HEK293T (cell line): Measurements from ENCODE around the gene GREB1L.

ENCODE experiments used
- CTCF ChIA-PET: fragments of 350-600 bp; formaldehyde crosslinking; extraction: SDS; loops from one replicate; lab custom pipeline; 2021; ENCODE audit warnings: antibody characterized with exemption, inconsistent platforms; lab: Yijun Ruan, JAX
- POLR2A ChIA-PET: fragments of 350-600 bp; formaldehyde crosslinking; extraction: SDS; loops from one replicate; lab custom pipeline; 2020; ENCODE audit warnings: antibody characterized with exemption, inconsistent platforms; lab: Yijun Ruan, JAX
- DNase-seq: peaks from one replicate; pipeline ENCODE4 v3.0.0; 2012; ENCODE audit warnings: mixed read lengths; ENCODE audit errors: extremely low spot score
- ARNT ChIP-seq: fragments of 450-650 bp; IDR thresholded peaks from 2 replicates; pipeline ENCODE4 v1.6.1; 2017; ENCODE audit warnings: mild to moderate bottlenecking
- BHLHE40 ChIP-seq: fragments of 450-650 bp; IDR thresholded peaks from 2 replicates; pipeline ENCODE4 v1.6.1; 2016; ENCODE audit warnings: mild to moderate bottlenecking, moderate library complexity, borderline replicate concordance
- CTBP1 ChIP-seq: fragments of 450-650 bp; IDR thresholded peaks from 2 replicates; pipeline ENCODE4 v1.6.1; 2016; ENCODE audit warnings: borderline replicate concordance
- ELF4 ChIP-seq: fragments of 450-650 bp; IDR thresholded peaks from 2 replicates; pipeline ENCODE4 v1.6.1; 2017; ENCODE audit warnings: antibody characterized with exemption
- FOXA1 ChIP-seq: fragments of 450-650 bp; IDR thresholded peaks from 2 replicates; pipeline ENCODE4 v1.6.1; 2016; ENCODE audit warnings: mild to moderate bottlenecking
- FOXK2 ChIP-seq: fragments of 450-650 bp; IDR thresholded peaks from 2 replicates; pipeline ENCODE4 v1.6.1; 2016; ENCODE audit warnings: mild to moderate bottlenecking
- FOXM1 ChIP-seq: fragments of 450-650 bp; IDR thresholded peaks from 2 replicates; pipeline ENCODE4 v1.6.1; 2017; ENCODE audit warnings: mild to moderate bottlenecking, borderline replicate concordance
- HDGF ChIP-seq: fragments of 450-650 bp; IDR thresholded peaks from 2 replicates; pipeline ENCODE4 v1.6.1; 2017; ENCODE audit warnings: antibody characterized with exemption, borderline replicate concordance
- L3MBTL2 ChIP-seq: fragments of 450-650 bp; conservative IDR thresholded peaks from 2 replicates; pipeline ENCODE4 v1.6.1; 2016; ENCODE audit warnings: mild to moderate bottlenecking
- LEF1 ChIP-seq: fragments of 450-650 bp; IDR thresholded peaks from 2 replicates; pipeline ENCODE4 v1.6.1; 2017; ENCODE audit warnings: mild to moderate bottlenecking, borderline replicate concordance
- NFRKB ChIP-seq: fragments of 450-650 bp; IDR thresholded peaks from 2 replicates; pipeline ENCODE4 v1.6.1; 2016; ENCODE audit warnings: mild to moderate bottlenecking, moderate library complexity
- PKNOX1 ChIP-seq: fragments of 450-650 bp; IDR thresholded peaks from 2 replicates; pipeline ENCODE4 v1.6.1; 2016
- SP1 ChIP-seq: fragments of 450-650 bp; IDR thresholded peaks from 2 replicates; pipeline ENCODE4 v1.6.1; 2017
- SUZ12 ChIP-seq: fragments of 450-650 bp; IDR thresholded peaks from 2 replicates; pipeline ENCODE4 v1.6.1; 2016; ENCODE audit warnings: mild to moderate bottlenecking
- TARDBP ChIP-seq: fragments of 450-650 bp; IDR thresholded peaks from 2 replicates; pipeline ENCODE4 v1.6.1; 2016
- ZNF384 ChIP-seq: fragments of 450-650 bp; IDR thresholded peaks from 2 replicates; pipeline ENCODE4 v1.6.1; 2016

Gene GREB1L

DNA sequence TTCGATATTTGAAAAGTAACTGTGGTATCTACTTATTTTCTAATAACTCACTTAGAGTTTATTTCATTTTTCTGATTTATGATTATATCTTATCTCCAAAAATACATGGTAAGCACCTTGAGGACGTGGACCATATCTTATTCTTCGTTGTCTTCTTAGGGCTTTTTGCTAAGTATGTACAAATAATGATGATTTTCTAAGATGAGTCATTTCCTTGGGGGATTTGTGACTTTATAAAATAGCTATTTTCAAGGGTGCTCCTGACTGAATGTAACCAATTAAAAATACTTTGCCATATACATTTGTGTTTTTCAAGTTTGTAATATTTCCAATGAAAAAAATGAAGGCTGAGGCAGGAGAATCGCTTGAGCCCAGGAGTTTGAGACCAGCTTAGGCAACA lies 56.3 kb downstream of the GREB1L start:
- POLR2A ChIA-PET, result no interaction called here
- TF ChIP-seq FOXK2 (no peak), PKNOX1 (no peak), ARNT (no peak), SP1 (no peak), FOXA1 (no peak), CTBP1 (no peak), HDGF (no peak), LEF1 (no peak), BHLHE40 (no peak), FOXM1 (no peak), ELF4 (no peak), L3MBTL2 (no peak), TARDBP (no peak), ZNF384 (no peak), NFRKB (no peak), SUZ12 (no peak)
- CTCF ChIA-PET, result no interaction called here
- DNase-seq, result no peak

DNA sequence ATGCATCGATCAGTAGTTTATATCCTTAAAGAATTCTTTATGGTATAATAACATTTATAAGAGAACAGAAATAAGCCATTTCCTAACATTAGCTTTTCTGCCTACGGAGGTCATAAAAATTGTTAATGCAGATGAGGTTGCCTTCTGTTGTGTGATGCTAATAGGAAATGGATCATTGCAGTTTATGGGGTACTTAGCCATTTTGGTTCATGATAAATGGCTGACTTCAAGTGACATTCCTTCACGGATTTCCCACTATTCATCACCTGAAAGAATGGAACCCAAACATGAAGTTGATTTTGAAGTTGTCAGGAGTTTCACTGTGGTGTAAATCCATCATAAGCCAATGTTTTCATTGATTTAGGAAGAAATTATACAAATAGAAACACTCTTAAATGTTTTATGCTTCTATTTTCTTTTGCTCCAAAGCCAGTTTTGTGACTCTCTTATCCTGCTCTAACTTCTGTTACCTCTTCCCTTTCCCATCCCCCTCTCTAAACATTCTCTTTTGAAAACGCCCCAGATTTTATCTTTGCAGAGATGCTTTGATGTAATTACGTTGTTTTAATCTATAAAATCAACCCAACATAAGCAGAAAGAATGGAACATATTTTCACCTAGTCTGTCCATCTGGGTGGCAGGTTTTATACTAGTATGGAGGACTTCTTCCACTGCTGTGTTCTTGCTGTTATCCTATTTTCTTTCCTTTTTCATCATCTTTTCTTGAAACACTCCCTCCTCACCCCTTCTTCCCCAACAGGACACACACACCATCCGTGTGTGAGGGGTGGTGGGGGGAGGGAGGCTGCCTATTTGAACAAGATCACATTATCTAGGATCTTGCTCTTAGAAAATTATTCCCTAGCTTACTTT lies 58.2 kb downstream of the GREB1L start:
- DNase-seq, result peak; percentile 14
- CTCF ChIA-PET, result interaction anchor here (0.6 to 1.4 kb wide), 3 partner anchors 13 to 145 kb away, joined by 3 read pairs; no protein-coding TSS in a partner anchor
- no peak for TF ChIP-seq NFRKB
- TF ChIP-seq PKNOX1, result peak; percentile 86
- no peak for TF ChIP-seq BHLHE40
- POLR2A ChIA-PET, result no interaction called here

- ChIA-PET POLR2A (no interaction called here), CTCF (interaction anchor here (0.6 to 1.4 kb wide), 3 partner anchors 13 to 145 kb away, joined by 3 read pairs; no protein-coding TSS in a partner anchor)
- no peak for DNase-seq
- TF ChIP-seq FOXK2 (no peak), CTBP1 (no peak), SP1 (no peak), LEF1 (no peak), PKNOX1 (no peak), BHLHE40 (no peak), ZNF384 (no peak), NFRKB (no peak), L3MBTL2 (no peak), SUZ12 (no peak), TARDBP (no peak), ELF4 (no peak), HDGF (no peak)
These were observed 58.8 kb downstream of the GREB1L start for GRCh38 chr18:21300908-21301200.

- TF ChIP-seq FOXM1, result no peak
- no peak for TF ChIP-seq BHLHE40
- TF ChIP-seq ZNF384, result no peak
- no peak for TF ChIP-seq L3MBTL2
- TF ChIP-seq SP1, result no peak
- ChIA-PET POLR2A (no interaction called here), CTCF (no interaction called here)
- no peak for DNase-seq
These were observed 61.4 kb downstream of the GREB1L start for GRCh38 chr18:21303445-21303844.

DNA sequence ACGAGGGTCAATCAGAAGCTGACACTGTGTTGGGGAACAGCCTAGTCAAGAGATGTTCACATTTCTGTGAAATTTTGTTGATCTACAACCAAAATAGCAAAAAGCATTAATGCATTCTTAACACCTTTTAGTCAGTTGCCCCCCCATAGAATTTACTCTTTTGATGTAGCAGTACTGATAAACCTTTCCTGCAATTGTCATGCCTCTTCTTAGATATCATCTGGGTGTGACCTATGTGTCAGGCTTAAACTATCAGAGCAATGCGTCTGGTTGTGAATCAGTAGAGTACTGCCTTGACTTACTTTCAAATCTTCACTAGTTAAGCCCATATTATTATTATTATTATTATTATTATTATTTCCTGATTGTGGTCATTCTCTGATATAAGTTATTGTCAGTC lies 61.9 kb downstream of the GREB1L start:
- TF ChIP-seq HDGF (no peak), FOXA1 (no peak), ARNT (no peak), L3MBTL2 (no peak), SUZ12 (no peak), PKNOX1 (no peak), ZNF384 (no peak), SP1 (no peak), CTBP1 (no peak), NFRKB (no peak), LEF1 (no peak), FOXK2 (no peak), TARDBP (no peak), FOXM1 (no peak), BHLHE40 (no peak), ELF4 (no peak)
- ChIA-PET POLR2A (no interaction called here), CTCF (no interaction called here)
- no peak for DNase-seq
